Dermis blood vessel endothelial cell (primary cell): ENCODE measurements around the gene NBL1. TPM values are rescaled to one million over a fixed set of nuclear protein-coding genes. Genes with fewer than 3 reads are reported as not detected.

Source experiments
- DNase-seq: peaks from one replicate; pipeline ENCODE4 v3.0.0; 2010
- total RNA-seq: library from RNA; depleted of rRNA; stranded (reverse); fragments of >200 nt; gene quantifications from 2 replicates; pipeline ENCODE4 v1.2.3, GENCODE V29; 2014

NBL1 gene
- 98.2 and 156 TPM in 2 replicates for total RNA-seq

- DNase-seq, result peak; percentile 72
These were observed at the start of gene NBL1 for GRCh38 chr1:19643602-19644394. NBL1 (plus strand) TSS chr1:19644311; CDS start chr1:19655031, 10,720 bp downstream.

GRCh38 chr1:19596065-19596713 lies 47.9 kb upstream of the NBL1 start:
- DNase-seq, result no peak

- peak; percentile 98 for DNase-seq
These were observed 47.2 kb upstream of the NBL1 start for GRCh38 chr1:19596714-19597495.

GRCh38 chr1:19597496-19598309 lies 46.4 kb upstream of the NBL1 start:
- DNase-seq, result peak; percentile 76

- DNase-seq, result no peak
These were observed 44.3 kb upstream of the NBL1 start for GRCh38 chr1:19599810-19600209.

- DNase-seq, result no peak
These were observed 41.6 kb upstream of the NBL1 start for GRCh38 chr1:19602486-19602885.

- DNase-seq, result no peak
These were observed 38.1 kb upstream of the NBL1 start for GRCh38 chr1:19605967-19606366.

GRCh38 chr1:19606817-19607642 lies 37.1 kb upstream of the NBL1 start:
- DNase-seq, result no peak

GRCh38 chr1:19608232-19608631 lies 35.9 kb upstream of the NBL1 start:
- DNase-seq, result no peak

GRCh38 chr1:19610282-19610981 lies 33.7 kb upstream of the NBL1 start:
- no peak for DNase-seq

GRCh38 chr1:19612530-19612929 lies 31.6 kb upstream of the NBL1 start:
- DNase-seq, result no peak

- DNase-seq, result no peak
These were observed 30.9 kb upstream of the NBL1 start for GRCh38 chr1:19613171-19613703.

- DNase-seq, result no peak
These were observed 28.7 kb upstream of the NBL1 start for GRCh38 chr1:19615438-19615837.

GRCh38 chr1:19616489-19616888 lies 27.6 kb upstream of the NBL1 start:
- no peak for DNase-seq

GRCh38 chr1:19617376-19617775 lies 26.7 kb upstream of the NBL1 start:
- DNase-seq, result no peak

GRCh38 chr1:19618428-19618827 lies 25.7 kb upstream of the NBL1 start:
- DNase-seq, result no peak

GRCh38 chr1:19619697-19620384 lies 24.3 kb upstream of the NBL1 start:
- no peak for DNase-seq

- DNase-seq, result no peak
These were observed 23.3 kb upstream of the NBL1 start for GRCh38 chr1:19620786-19621185.

- no peak for DNase-seq
These were observed 22.7 kb upstream of the NBL1 start for GRCh38 chr1:19621274-19621950.
